Vagina (tissue), 2 donors: Measurements from ENCODE around the gene RBL1. TPM values are rescaled to one million over a fixed set of nuclear protein-coding genes. Genes with fewer than 3 reads are reported as not detected.

ENCODE experiments used
- DNase-seq, 2 donors: peaks; one replicate each; pipeline ENCODE4 v3.0.0-alpha.2; 2017; ENCODE audit errors: extremely low spot score in 2 of 2
- H3K27ac ChIP-seq: fragments of 200-600 bp; sonication (generic); one replicate; pipeline ENCODE4 v1.5.1; 2019
- H3K27me3 ChIP-seq: fragments of 200-600 bp; sonication (generic); one replicate; pipeline ENCODE4 v1.5.1; 2019
- H3K36me3 ChIP-seq, 2 donors: fragments of 200-600 bp; sonication (generic); one replicate each; pipeline ENCODE4 v1.5.1; 2017 to 2019
- H3K4me1 ChIP-seq: fragments of 200-600 bp; sonication (generic); one replicate; pipeline ENCODE4 v1.5.1; 2019
- H3K4me3 ChIP-seq, 2 donors: fragments of 200-600 bp; sonication (generic); 1 replicate in 1 of 2; 2 replicates in 1 of 2; pipeline ENCODE4 v1.5.1; 2016 to 2019
- H3K9me3 ChIP-seq: fragments of 200-600 bp; sonication (generic); one replicate; pipeline ENCODE4 v1.5.1; 2019
- POLR2A ChIP-seq, 2 donors: fragments of 450-650 bp; IDR thresholded peaks; one replicate each; pipeline ENCODE4 v1.6.1; 2017; ENCODE audit warnings: antibody characterized with exemption in 2 of 2, mild to moderate bottlenecking in 2 of 2, moderate library complexity in 2 of 2
- POLR2AphosphoS5 ChIP-seq, 2 donors: sonication (generic); formaldehyde crosslinking; IDR thresholded peaks; one replicate each; pipeline ENCODE4 v1.9.0; 2017; ENCODE audit warnings: antibody characterized with exemption in 2 of 2, mild to moderate bottlenecking in 2 of 2, low read depth in 1 of 2; ENCODE audit not compliant: insufficient read depth in 1 of 2
- intact Hi-C: fragments of 100-400 bp; cut with DNase I; formaldehyde crosslinking; loops from one replicate; pipeline ENCODE4 v1.15.1; 2023
- total RNA-seq: library from RNA; depleted of rRNA; stranded (reverse); fragments of >200 nt; gene quantifications from one replicate; pipeline ENCODE4 v1.2.3, GENCODE V29; 2016
- TF ChIP-seq, protein P1 (sequence below), 3 experiments: fragments of 450-650 bp in 2 of 3; fragments of 200-600 bp in 1 of 3; sonication (generic) in 1 of 3; IDR thresholded peaks; one replicate each; pipeline ENCODE4 v1.5.1; 2017 to 2019; ENCODE audit warnings: antibody characterized with exemption in 3 of 3, mild to moderate bottlenecking in 2 of 3, moderate library complexity in 2 of 3

The RBL1 gene
- total RNA-seq, 1 donor from 2014 or later: 15.0 TPM

DNA sequence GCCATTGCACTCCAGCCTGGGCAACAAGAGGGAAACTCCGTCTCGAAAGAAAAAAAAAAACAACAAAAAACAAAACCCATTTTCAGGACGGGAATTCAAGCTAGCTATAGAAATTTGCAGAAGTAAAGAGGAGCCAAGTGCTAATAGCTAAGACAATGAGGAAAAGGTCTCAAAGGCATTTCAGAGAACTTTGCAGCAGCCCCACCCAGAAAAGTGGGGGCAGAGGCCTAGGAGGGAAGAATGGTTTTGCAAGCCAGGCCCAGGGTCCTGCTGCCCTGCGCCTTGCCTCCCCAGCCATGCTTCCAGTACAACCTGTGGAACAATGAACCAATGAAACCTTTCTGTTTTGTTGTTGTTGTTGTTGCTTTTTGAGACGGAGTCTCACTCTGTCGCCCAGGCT lies 106.0 kb downstream of the RBL1 start:
- H3K27ac ChIP-seq: no peak overlapping the region
- no peaks in the 10 kb centered on the region for H3K36me3 ChIP-seq
- H3K4me1 ChIP-seq: no peaks in the 10 kb centered on the region
- TF ChIP-seq POLR2A (IDR thresholded peaks at IDR 0.05): no peak
- no peak for TF ChIP-seq POLR2AphosphoS5 (IDR thresholded peaks at IDR 0.05; ENCODE audit: insufficient read depth in 1 of 2, low read depth in 1 of 2)
- TF ChIP-seq, protein P1, sequence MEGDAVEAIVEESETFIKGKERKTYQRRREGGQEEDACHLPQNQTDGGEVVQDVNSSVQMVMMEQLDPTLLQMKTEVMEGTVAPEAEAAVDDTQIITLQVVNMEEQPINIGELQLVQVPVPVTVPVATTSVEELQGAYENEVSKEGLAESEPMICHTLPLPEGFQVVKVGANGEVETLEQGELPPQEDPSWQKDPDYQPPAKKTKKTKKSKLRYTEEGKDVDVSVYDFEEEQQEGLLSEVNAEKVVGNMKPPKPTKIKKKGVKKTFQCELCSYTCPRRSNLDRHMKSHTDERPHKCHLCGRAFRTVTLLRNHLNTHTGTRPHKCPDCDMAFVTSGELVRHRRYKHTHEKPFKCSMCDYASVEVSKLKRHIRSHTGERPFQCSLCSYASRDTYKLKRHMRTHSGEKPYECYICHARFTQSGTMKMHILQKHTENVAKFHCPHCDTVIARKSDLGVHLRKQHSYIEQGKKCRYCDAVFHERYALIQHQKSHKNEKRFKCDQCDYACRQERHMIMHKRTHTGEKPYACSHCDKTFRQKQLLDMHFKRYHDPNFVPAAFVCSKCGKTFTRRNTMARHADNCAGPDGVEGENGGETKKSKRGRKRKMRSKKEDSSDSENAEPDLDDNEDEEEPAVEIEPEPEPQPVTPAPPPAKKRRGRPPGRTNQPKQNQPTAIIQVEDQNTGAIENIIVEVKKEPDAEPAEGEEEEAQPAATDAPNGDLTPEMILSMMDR (IDR thresholded peaks at IDR 0.05): no peak
- DNase-seq: no peak
- no peaks in the 10 kb centered on the region for H3K9me3 ChIP-seq
- intact Hi-C loops: no loop called here
- H3K4me3 ChIP-seq: no peak overlapping the region
- H3K27me3 ChIP-seq: no peaks in the 10 kb centered on the region

DNA sequence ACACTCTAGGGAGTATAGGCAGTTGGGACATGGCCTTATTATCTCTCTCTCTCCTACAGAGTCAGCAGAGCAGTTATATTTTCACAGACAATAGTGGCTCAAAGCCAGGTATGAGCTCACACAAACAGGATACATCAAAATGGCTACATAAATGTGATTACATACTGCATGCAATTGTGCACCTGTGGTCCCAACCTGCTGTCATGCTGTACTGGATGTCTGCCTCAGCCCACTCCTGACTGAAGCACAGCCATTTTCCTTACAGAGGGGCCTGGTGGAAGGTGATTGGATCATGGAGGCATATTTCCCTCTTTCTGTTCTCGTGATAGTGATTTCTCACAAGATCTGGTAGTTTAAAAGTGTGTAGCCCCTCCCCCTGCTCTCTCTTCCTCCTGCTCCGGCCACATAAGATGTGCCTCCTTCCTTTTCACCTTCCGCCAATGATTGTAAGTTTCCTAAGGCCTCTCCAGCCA lies 107.3 kb downstream of the RBL1 start:
- intact Hi-C loops: no loop called here
- H3K4me1 ChIP-seq: no peaks in the 10 kb centered on the region

DNA sequence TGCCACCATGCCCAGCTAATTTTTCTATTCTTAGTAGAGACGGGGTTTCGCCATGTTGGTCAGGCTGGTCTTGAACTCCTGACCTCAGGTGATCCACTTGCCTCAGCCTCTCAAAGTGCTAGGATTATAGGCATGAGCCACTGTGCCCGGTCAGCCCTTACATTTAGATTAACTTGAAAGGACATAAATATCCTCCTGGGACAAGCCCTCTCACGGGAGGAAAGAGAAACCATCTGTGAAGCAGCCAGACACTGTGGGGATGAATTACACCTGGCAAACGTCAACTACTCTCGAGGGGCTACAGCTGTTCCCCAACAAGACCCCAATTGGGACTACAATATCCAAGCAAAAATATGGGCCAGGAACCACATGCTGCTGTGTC lies 111.5 kb downstream of the RBL1 start:
- Histone ChIP-seq H3K9me3 (no peaks in the 10 kb centered on the region), H3K27me3 (no peaks in the 10 kb centered on the region), H3K27ac (no peak overlapping the region), H3K4me1 (no peaks in the 10 kb centered on the region), H3K36me3 (no peaks in the 10 kb centered on the region), H3K4me3 (no peak overlapping the region)
- TF ChIP-seq, protein P1 (IDR thresholded peaks at IDR 0.05): no peak
- no peak for TF ChIP-seq POLR2AphosphoS5 (IDR thresholded peaks at IDR 0.05; ENCODE audit: insufficient read depth in 1 of 2, low read depth in 1 of 2)
- TF ChIP-seq POLR2A (IDR thresholded peaks at IDR 0.05): no peak
- no peak for DNase-seq
- intact Hi-C loops: no loop called here

More for the DNA sequence above, 107.3 kb downstream of the RBL1 start:
- H3K9me3 ChIP-seq: no peaks in the 10 kb centered on the region
- no peak for TF ChIP-seq POLR2A (IDR thresholded peaks at IDR 0.05)
- TF ChIP-seq, protein P1 (IDR thresholded peaks at IDR 0.05): no peak
- TF ChIP-seq POLR2AphosphoS5 (IDR thresholded peaks at IDR 0.05; ENCODE audit: insufficient read depth in 1 of 2, low read depth in 1 of 2): no peak
- no peaks in the 10 kb centered on the region for H3K36me3 ChIP-seq
- no peaks in the 10 kb centered on the region for H3K27me3 ChIP-seq
- no peak for DNase-seq
- H3K27ac ChIP-seq: no peak overlapping the region
- no peak overlapping the region for H3K4me3 ChIP-seq

DNA sequence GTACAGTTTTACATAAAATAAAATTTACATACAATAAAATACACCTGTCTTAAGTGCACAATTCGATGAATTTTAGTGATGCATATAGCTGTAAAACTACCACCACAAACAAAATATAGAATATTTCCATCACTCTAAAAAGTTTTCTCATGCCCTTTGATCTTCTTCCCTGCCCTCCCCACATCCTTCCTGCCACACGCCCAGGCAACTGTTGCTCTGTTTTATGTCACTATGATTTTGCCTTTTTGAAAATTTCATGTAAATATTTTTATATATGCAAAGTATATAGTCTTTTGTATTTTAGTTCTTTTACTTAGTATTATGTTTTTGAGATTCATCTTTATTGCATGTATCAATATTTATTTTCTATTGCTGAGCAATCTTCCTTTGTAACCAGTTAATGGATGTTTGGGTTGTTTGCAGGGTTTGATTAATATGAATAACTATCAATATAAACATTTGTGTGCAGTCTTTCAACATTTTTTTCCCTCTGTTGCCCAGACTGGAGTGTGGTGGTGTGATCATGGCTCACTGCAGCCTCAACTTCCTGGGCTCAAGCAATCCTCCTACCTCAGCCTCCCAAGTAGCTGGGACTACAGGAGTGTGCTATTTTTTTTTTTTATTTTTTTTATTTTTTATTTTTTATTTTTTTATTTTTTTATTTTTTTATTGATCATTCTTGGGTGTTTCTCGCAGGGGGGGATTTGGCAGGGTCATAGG lies 120.5 kb downstream of the RBL1 start:
- DNase-seq: no peak
- H3K36me3 ChIP-seq: no peaks in the 10 kb centered on the region
- no peaks in the 10 kb centered on the region for H3K27me3 ChIP-seq
- TF ChIP-seq POLR2AphosphoS5 (IDR thresholded peaks at IDR 0.05; ENCODE audit: insufficient read depth in 1 of 2, low read depth in 1 of 2) (no peak), POLR2A (IDR thresholded peaks at IDR 0.05) (no peak)
- TF ChIP-seq, protein P1 (IDR thresholded peaks at IDR 0.05): no peak
- no peaks in the 10 kb centered on the region for H3K4me1 ChIP-seq
- intact Hi-C loops: no loop called here
- no peak overlapping the region for H3K27ac ChIP-seq
- no peaks in the 10 kb centered on the region for H3K9me3 ChIP-seq
- H3K4me3 ChIP-seq: no peak overlapping the region

DNA sequence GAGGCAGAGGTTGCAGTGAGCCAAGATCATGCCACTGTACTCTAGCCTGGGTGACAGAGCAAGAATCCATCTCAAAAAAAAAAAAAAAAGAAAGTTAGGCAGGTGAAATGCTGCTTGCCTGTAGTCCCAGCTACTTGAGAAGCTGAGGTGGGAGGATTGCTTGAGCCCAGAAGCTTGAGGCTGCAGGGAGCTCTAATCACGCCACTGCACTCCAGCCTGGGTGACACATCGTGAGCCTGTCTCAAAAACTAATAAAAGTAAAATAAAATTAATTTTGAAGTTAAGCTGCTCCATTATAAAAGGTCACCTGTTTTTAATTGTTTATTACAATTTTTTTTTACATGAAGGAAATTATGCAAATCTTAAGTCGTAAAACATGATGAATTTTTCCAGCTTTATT lies 121.1 kb downstream of the RBL1 start:
- Histone ChIP-seq H3K27ac (no peak overlapping the region), H3K36me3 (no peaks in the 10 kb centered on the region), H3K9me3 (no peaks in the 10 kb centered on the region), H3K4me1 (no peaks in the 10 kb centered on the region), H3K4me3 (no peak overlapping the region), H3K27me3 (no peaks in the 10 kb centered on the region)
- TF ChIP-seq POLR2AphosphoS5 (IDR thresholded peaks at IDR 0.05; ENCODE audit: insufficient read depth in 1 of 2, low read depth in 1 of 2) (no peak), POLR2A (IDR thresholded peaks at IDR 0.05) (no peak)
- TF ChIP-seq, protein P1 (IDR thresholded peaks at IDR 0.05): no peak
- intact Hi-C loops: no loop called here
- DNase-seq: no peak
